CD4-positive, alpha-beta T cell treated with Interleukin-1 beta for 1 hour (primary cell): ENCODE data around the gene SLC4A5.

ENCODE experiments used
- DNase-seq, 2 donors: peaks; one replicate each; pipeline ENCODE4 v3.0.0-alpha.2; 2020 to 2022

The SLC4A5 gene

GRCh38 chr2:74312913-74313312, 30.3 kb downstream of the SLC4A5 start:
- no peak for DNase-seq

DNA sequence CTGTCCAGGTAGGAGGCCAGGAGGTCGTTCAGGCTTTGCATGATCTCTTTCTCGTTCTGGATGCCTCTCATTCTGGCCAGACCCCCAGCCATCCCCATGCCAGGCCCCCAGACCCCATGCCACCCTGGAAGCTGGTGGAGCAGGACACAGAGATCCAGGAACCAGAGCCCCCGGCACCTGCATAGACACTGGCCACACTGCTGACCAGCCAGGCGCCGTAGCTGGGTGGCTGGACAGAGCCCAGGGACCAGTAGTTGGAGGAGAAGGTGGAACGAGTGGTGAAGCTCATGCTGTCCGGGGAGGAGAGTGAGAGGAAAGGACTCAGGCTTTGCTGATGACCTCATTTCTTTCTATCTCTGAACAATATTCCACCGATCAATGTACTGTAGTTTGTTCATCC, 35.5 kb downstream of the SLC4A5 start:
- DNase-seq, result no peak

DNA sequence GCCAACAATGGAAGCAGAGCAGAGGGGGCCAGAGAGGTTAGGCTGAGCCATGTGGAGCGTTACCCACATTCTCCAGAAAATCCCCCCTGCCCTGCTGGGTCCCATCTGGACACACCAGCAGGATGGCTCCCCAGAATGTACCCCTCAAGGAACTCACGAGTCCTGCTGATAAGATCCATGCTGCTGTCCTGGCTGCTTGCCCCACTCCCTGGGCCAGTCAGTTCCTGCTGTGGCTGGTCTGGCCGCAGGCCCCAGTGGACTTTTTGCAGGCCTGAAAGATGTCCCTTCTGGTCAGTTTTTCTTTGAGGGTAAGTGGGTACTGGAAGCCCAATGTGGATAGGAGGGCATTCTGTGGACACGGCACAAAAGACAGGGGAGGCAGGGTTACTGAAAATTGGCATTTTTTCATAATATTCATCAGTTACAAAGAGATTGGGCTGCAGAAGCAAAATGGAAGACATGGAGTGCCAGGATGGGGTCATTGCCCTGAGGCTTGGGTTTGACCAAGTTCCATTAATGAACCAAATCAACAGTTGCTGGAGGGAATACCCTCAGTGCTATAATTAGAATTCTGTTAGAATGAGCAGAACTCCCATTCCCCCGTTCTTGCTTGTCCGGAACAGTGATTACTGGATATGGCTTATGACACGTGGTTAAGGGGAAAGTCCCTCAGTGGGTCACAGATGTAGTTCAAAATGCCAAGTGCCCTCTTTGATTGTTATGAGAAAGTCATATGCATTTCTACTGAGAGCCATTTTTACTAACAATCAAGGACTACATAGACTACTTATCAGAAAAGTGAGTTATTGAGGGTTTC, 38.7 kb downstream of the SLC4A5 start:
- no peak for DNase-seq

DNA sequence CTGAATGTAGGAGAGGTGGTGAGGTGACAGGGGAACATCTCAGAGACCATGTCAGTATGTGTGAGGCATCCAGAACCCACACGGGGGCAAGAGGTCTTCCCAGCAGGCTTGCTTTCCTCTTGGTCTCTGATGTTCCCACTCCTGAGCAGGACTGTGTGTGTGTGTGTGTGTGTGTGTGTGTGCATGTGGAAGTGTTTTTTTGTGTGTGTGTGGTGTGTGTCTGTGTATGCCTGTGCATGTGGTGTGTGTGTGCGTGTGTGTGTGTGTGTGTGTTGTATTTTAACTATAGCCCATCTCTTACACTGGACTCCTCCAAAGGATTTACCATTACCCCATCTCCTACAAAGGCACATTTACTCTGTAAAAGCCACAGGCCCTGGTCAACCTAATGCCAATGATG, 40.4 kb downstream of the SLC4A5 start:
- DNase-seq, result no peak

- no peak for DNase-seq
These were observed 42.0 kb downstream of the SLC4A5 start for GRCh38 chr2:74301262-74301661.

GRCh38 chr2:74300506-74300905, 42.7 kb downstream of the SLC4A5 start:
- no peak for DNase-seq

GRCh38 chr2:74297950-74298349, 45.3 kb downstream of the SLC4A5 start:
- no peak for DNase-seq

DNA sequence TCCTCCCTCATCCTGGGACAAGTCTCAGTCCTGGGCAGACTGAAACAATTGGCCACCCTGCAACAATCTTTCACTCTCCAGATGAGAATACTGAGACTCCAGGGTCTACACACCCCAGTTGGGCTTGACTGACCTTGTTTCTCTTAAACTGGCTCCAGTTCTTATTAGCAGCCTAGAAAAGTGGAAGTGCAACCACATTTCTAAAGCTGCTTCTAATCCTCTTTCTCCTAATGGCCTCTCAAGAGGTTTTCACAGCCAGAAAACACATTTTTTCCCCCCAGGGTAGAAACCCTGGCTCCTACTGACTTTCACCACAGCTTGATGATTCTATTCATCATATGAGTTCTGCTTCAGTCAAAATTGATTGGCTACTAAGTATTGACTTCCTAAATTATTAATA, 45.8 kb downstream of the SLC4A5 start:
- no peak for DNase-seq

- DNase-seq, result no peak
These were observed 49.8 kb downstream of the SLC4A5 start for GRCh38 chr2:74293191-74293991.

- DNase-seq, result no peak
These were observed 50.5 kb downstream of the SLC4A5 start for GRCh38 chr2:74292751-74293150.

GRCh38 chr2:74291886-74292621, 51.2 kb downstream of the SLC4A5 start:
- DNase-seq, result no peak

DNA sequence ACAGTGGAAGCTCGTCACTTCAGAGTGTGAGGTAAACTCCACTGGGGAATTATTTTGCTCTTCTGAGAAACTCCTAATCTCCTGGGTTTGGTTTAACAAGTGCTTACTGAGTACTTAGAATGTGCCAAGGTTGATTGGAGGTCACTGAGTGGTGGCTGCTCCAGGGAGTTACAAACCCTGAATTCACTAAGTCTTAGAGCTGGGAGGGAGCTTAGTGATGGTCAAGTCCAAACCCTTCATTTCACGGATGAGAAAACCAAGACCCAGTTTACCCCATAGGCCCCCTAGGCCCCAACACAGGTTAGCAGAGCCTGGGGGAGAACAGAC, 52.0 kb downstream of the SLC4A5 start:
- no peak for DNase-seq

GRCh38 chr2:74290466-74291217, 52.6 kb downstream of the SLC4A5 start:
- peak; percentile 51 to 70 for DNase-seq

DNA sequence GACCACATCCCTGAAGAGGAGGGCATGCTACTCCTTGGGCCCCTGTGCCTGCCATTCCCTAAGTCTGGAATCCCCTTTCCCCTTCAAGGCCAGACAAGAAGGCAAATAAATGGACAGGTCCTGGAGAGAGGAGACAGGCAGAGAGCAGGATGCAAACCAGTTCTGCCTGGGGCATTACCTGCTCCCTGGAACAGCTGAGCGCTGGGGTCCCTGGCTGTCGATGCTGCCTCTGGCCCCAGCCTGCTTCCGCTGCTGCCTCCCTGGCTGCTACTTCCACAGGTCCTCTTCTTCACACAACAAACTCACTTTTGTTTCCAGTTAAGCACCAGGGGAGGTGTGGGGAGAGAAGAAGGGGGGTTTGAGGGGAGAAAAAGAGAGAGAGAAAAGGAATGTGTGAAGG, 53.1 kb downstream of the SLC4A5 start:
- DNase-seq, result no peak

DNA sequence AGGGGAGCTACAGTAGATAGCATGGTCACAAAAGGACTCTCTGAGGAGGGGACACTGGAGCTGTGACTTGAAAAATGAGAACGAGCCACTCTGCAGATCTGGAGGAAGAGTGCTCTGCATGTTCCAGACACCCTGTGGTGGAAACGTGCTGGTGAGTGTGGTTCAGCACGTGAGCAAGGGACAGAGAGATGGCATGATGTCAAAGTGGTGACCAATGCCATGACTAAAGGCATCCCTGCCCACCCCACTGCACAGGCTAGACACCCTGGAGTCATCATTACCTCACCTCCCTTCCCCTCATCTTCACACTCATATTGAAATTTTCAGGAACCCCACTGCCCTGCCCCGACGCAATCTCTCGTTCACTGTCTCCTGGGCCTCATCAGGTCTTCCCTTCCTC, 56.5 kb downstream of the SLC4A5 start:
- no peak for DNase-seq

- DNase-seq, result no peak
These were observed 61.9 kb downstream of the SLC4A5 start for GRCh38 chr2:74281141-74281975.

- no peak for DNase-seq
These were observed 64.5 kb downstream of the SLC4A5 start for GRCh38 chr2:74278694-74279093.

DNA sequence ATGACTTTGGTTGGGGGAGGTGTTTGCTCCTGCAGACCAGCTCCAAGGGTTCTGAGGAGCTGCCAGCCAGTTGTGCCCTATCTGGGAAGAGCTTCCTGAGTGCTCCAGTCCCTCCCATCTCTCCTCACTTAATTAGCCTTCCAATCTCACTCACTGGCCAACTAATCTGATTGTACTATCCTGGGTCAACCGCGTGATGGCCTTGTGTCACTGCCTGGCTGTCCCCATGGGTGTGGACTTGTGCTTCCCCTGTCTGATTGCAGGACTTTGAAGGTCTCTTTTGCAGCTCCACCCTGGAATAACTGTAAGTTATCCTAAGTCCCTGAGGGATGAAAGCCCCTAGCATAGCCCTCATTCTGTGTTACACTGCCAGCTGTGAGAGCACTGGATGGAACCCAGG, 65.0 kb downstream of the SLC4A5 start:
- DNase-seq, result no peak

- no peak for DNase-seq
These were observed 68.0 kb downstream of the SLC4A5 start for GRCh38 chr2:74275228-74275627.

GRCh38 chr2:74269667-74270066, 73.5 kb downstream of the SLC4A5 start:
- DNase-seq, result no peak

DNA sequence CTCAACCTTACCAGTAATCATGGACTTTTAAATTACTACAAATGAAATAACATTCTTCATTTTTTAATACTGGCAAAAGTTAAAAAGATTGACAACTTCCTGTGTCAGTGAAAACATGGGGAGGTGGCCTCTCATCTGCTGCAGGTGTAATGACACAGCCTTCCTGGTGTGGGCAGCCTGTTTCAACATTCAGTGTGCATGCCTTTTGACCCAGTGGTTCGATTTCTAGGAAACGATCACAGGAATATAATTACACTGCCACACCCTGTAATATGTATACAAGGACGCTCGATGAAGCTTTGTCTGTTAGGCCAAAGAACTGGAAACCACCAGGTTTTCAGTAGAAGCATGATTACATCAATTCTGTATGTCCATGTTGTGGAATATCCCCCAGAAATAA, 76.1 kb downstream of the SLC4A5 start:
- DNase-seq, result peak; percentile 64 to 73

DNA sequence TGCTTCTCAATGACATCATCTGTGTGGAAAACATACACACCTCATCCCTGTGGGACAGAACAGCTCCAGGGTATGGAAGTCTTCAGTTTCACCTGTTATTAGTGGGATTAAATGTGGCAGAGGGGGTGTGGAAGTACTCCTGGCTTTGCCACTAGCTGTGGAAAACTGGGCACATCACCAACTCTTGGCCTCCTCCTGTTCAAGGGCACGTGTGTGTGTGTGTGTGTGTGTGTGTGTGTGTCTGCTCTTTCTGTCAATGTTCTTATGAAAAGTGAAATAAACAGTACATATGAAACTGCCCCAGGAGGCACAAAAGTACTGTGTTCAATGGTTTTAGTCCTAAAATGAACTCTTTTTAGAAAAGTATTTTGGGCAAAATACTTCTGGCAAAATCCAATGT, 78.9 kb downstream of the SLC4A5 start:
- no peak for DNase-seq
